SH-SY5Y (cell line): ENCODE data around the gene CDC37L1.

ENCODE experiments used
- GATA2 ChIP-seq: IDR thresholded peaks from 2 replicates; pipeline ENCODE4 v1.6.1; 2011; ENCODE audit warnings: mild to moderate bottlenecking, low read depth, low read length
- GATA3 ChIP-seq: IDR thresholded peaks from 2 replicates; pipeline ENCODE4 v1.6.1; 2011; ENCODE audit warnings: low read depth, mild to moderate bottlenecking, low read length, moderate library complexity

The CDC37L1 gene

GRCh38 chr9:4686584-4686983, 7.2 kb downstream of the CDC37L1 start:
- no peak for TF ChIP-seq GATA2
- no peak for TF ChIP-seq GATA3

GRCh38 chr9:4689021-4689420, 9.7 kb downstream of the CDC37L1 start:
- TF ChIP-seq GATA2 (no peak), GATA3 (no peak)

- no peak for TF ChIP-seq GATA2
- TF ChIP-seq GATA3: no peak
These were observed 10.3 kb downstream of the CDC37L1 start for GRCh38 chr9:4689687-4690104.

GRCh38 chr9:4690144-4690543, 10.8 kb downstream of the CDC37L1 start:
- TF ChIP-seq GATA2: no peak
- TF ChIP-seq GATA3: no peak

GRCh38 chr9:4691795-4692194, 12.4 kb downstream of the CDC37L1 start:
- TF ChIP-seq GATA3 (no peak), GATA2 (no peak)

- TF ChIP-seq GATA2: no peak
- TF ChIP-seq GATA3: no peak
These were observed 20.7 kb downstream of the CDC37L1 start for GRCh38 chr9:4700091-4700490.

GRCh38 chr9:4700932-4701331, 21.6 kb downstream of the CDC37L1 start:
- TF ChIP-seq GATA3 (no peak), GATA2 (no peak)

- TF ChIP-seq GATA2 (no peak), GATA3 (no peak)
These were observed 22.2 kb downstream of the CDC37L1 start for GRCh38 chr9:4701526-4701925.

- TF ChIP-seq GATA2 (no peak), GATA3 (no peak)
These were observed 24.8 kb downstream of the CDC37L1 start for GRCh38 chr9:4704129-4704528.

GRCh38 chr9:4706021-4706420, 26.7 kb downstream of the CDC37L1 start:
- TF ChIP-seq GATA3 (no peak), GATA2 (no peak)

GRCh38 chr9:4706971-4707622, 27.7 kb downstream of the CDC37L1 start:
- TF ChIP-seq GATA2 (no peak), GATA3 (no peak)

- no peak for TF ChIP-seq GATA2
- TF ChIP-seq GATA3: no peak
These were observed 30.0 kb downstream of the CDC37L1 start for GRCh38 chr9:4709380-4709779.

GRCh38 chr9:4713849-4714248, 34.5 kb downstream of the CDC37L1 start:
- TF ChIP-seq GATA3 (no peak), GATA2 (no peak)

GRCh38 chr9:4714266-4715016, 35.1 kb downstream of the CDC37L1 start:
- TF ChIP-seq GATA3 (no peak), GATA2 (no peak)

GRCh38 chr9:4716163-4716562, 36.8 kb downstream of the CDC37L1 start:
- TF ChIP-seq GATA2: no peak
- no peak for TF ChIP-seq GATA3

- no peak for TF ChIP-seq GATA3
- TF ChIP-seq GATA2: no peak
These were observed 38.4 kb downstream of the CDC37L1 start for GRCh38 chr9:4717815-4718214.
